Neural crest cell (in vitro differentiated cells): ENCODE measurements around the gene SPAG17. TPM values are rescaled to one million over a fixed set of nuclear protein-coding genes. Genes with fewer than 3 reads are reported as not detected.

Experiments used
- DNase-seq: peaks from one replicate; pipeline ENCODE4 v3.0.0; 2021; ENCODE audit warnings: low read depth, mixed read lengths, low spot score
- H3K27ac Mint-ChIP-seq: one replicate; pipeline ENCODE4 v1.8.0; 2021; ENCODE audit warnings: mild to moderate bottlenecking, mixed read lengths; ENCODE audit not compliant: unreplicated experiment
- H3K27me3 Mint-ChIP-seq: 2 replicates; pipeline ENCODE4 v1.8.0; 2021; ENCODE audit warnings: low read depth, mild to moderate bottlenecking, mixed read lengths
- H3K36me3 Mint-ChIP-seq: 2 replicates; pipeline ENCODE4 v1.8.0; 2021; ENCODE audit warnings: low read depth, mild to moderate bottlenecking, mixed read lengths
- H3K4me1 Mint-ChIP-seq: 2 replicates; pipeline ENCODE4 v1.8.0; 2021; ENCODE audit warnings: mixed read lengths
- H3K4me3 Mint-ChIP-seq: one replicate; pipeline ENCODE4 v1.8.0; 2021; ENCODE audit warnings: mild to moderate bottlenecking, mixed read lengths
- H3K9me3 Mint-ChIP-seq: 2 replicates; pipeline ENCODE4 v1.8.0; 2021; ENCODE audit warnings: mixed read lengths
- total RNA-seq: library from RNA; stranded (reverse); gene quantifications from 2 replicates; pipeline ENCODE4 v1.2.1, GENCODE V29; 2021
- TF ChIP-seq, protein P1 (sequence below): fragments of 200-600 bp; sonication (generic); conservative IDR thresholded peaks from 2 replicates; pipeline ENCODE4 v1.5.0; 2021; ENCODE audit warnings: antibody characterized with exemption, mild to moderate bottlenecking

Gene SPAG17
- total RNA-seq, 1 donor from 2014 or later, result 1.5 TPM

DNA sequence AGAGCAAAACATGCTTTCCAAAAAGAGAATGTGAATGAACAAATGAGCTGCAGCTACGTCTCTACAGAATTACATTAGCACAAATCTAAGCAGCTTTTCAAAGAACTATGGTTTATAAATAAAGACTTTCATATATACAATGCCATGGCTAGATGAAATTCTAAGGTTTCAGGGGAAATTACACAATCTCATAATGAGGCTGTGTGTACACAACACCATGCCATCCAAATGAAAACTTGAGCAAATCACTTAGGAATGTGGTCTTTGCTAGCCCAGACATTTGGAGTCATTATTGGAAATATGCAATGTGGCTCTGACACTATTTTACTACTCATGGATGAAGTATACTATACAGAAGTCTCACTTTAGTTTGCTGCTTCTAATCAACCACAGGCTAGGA lies 37.5 kb downstream of the SPAG17 start:
- H3K36me3 Mint-ChIP-seq, result no peaks in the 10 kb centered on the region
- H3K9me3 Mint-ChIP-seq, result no peaks in the 10 kb centered on the region
- TF ChIP-seq, protein P1, sequence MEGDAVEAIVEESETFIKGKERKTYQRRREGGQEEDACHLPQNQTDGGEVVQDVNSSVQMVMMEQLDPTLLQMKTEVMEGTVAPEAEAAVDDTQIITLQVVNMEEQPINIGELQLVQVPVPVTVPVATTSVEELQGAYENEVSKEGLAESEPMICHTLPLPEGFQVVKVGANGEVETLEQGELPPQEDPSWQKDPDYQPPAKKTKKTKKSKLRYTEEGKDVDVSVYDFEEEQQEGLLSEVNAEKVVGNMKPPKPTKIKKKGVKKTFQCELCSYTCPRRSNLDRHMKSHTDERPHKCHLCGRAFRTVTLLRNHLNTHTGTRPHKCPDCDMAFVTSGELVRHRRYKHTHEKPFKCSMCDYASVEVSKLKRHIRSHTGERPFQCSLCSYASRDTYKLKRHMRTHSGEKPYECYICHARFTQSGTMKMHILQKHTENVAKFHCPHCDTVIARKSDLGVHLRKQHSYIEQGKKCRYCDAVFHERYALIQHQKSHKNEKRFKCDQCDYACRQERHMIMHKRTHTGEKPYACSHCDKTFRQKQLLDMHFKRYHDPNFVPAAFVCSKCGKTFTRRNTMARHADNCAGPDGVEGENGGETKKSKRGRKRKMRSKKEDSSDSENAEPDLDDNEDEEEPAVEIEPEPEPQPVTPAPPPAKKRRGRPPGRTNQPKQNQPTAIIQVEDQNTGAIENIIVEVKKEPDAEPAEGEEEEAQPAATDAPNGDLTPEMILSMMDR, result no peak
- no peak overlapping the region for H3K27ac Mint-ChIP-seq
- H3K4me1 Mint-ChIP-seq, result no peaks in the 10 kb centered on the region
- H3K4me3 Mint-ChIP-seq, result no peak overlapping the region
- DNase-seq, result no peak
- no peaks in the 10 kb centered on the region for H3K27me3 Mint-ChIP-seq

DNA sequence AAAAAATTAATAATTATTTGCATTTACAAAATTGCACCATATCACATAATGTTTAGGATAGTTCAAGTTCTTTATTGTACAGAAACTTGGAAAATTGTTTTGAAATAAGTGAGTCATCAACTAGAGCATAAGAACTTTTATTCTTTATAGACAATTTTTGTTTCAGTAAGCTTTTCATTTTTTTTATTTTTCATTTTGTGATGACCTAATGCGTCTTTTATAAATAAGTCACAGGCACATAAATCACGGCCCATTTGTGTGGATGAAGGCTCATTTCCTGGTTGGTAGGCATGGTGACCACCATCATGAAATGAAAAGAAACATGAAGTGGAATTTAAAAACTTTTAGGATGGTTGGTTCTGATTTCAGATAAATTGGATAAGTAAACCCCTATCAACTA lies 39.3 kb downstream of the SPAG17 start:
- Mint-ChIP-seq H3K9me3 (no peaks in the 10 kb centered on the region), H3K4me3 (no peak overlapping the region), H3K36me3 (no peaks in the 10 kb centered on the region), H3K27me3 (no peaks in the 10 kb centered on the region), H3K4me1 (no peaks in the 10 kb centered on the region), H3K27ac (no peak overlapping the region)
- no peak for DNase-seq
- TF ChIP-seq, protein P1, result no peak

DNA sequence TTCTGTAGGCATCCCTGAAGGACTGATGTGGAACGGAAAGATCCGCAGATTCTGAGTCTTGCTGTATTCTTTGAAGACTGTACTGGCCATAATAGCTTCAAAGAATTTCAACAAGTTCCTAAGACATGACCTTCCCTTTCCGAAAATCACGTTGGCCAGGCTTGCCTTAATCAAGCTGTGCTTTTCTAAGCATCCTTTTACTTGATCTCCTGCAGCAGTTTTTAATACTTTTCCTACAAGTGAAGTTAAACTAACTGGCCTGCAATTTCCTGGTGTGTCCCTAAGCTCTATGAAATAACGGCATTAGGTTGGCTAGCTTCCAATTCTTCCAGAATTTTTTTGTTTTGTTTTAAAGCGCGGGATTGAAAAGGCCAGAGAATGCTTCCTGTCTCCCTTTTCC lies 40.3 kb downstream of the SPAG17 start:
- Mint-ChIP-seq H3K36me3 (no peaks in the 10 kb centered on the region), H3K9me3 (no peaks in the 10 kb centered on the region), H3K4me3 (no peak overlapping the region), H3K27me3 (no peaks in the 10 kb centered on the region), H3K27ac (no peak overlapping the region), H3K4me1 (no peaks in the 10 kb centered on the region)
- TF ChIP-seq, protein P1, result no peak
- DNase-seq, result no peak

DNA sequence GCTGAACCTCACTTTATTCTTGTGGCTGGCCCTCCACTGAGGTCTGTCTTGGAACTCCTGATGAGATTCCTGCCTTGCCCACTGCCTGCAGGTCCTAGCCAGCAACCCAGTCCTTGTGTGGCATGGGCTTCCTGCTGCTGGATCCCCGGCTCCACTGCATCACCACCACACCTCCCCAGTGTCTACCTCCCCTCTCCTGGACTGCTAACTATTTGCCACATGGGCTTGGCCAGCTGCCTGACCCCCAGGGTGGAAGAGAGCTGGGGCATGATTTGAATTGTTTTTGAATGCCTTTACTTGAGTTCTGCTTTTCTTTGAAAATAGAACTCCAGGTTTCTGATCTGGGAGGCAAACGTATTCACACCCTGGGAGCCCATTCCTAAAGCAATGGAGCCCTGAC lies 41.2 kb downstream of the SPAG17 start:
- H3K36me3 Mint-ChIP-seq, result no peaks in the 10 kb centered on the region
- no peak overlapping the region for H3K4me3 Mint-ChIP-seq
- TF ChIP-seq, protein P1, result no peak
- no peaks in the 10 kb centered on the region for H3K27me3 Mint-ChIP-seq
- no peaks in the 10 kb centered on the region for H3K9me3 Mint-ChIP-seq
- no peak overlapping the region for H3K27ac Mint-ChIP-seq
- no peaks in the 10 kb centered on the region for H3K4me1 Mint-ChIP-seq
- no peak for DNase-seq

DNA sequence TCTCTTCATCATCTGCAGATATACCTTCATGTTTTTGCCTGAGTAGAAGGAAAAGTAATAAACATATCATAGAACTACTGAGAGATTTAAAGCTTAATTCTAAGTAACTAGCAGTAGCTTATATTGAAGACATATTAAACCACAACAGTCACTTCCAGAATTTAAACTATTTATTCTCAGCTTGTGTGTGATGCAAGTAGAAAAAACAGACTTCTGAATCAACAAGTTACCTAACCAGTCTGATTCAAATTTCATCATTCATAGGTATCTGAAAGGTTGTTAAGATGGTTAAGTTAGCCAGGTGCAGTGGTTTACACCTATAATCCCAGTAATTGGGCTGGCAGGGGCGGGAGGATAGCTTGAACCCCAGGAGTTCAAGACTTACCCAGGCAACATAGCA lies 41.9 kb downstream of the SPAG17 start:
- TF ChIP-seq, protein P1, result no peak
- Mint-ChIP-seq H3K4me1 (peaks cover under 1% of the 10 kb centered on the region), H3K36me3 (no peaks in the 10 kb centered on the region), H3K27ac (no peak overlapping the region), H3K27me3 (no peaks in the 10 kb centered on the region), H3K4me3 (no peak overlapping the region), H3K9me3 (no peaks in the 10 kb centered on the region)
- no peak for DNase-seq

DNA sequence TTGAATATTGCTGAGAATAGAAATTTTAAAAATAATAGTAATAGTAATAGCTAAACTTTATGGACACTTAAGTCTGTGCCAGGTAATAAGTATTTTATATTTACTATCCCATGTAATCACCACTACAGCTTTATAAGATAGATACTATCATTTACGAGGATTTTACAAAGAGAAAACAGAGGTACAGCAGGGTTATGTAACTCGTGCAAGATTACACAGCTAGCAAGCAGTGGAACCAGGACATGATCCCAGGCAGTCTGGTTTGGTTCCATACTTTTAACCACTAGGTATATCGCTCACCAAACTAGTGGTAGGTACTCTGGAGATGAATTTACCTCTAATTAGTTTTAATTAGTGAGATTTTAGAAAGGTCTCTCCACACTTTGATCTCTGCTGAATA lies 42.5 kb downstream of the SPAG17 start:
- no peak overlapping the region for H3K27ac Mint-ChIP-seq
- no peaks in the 10 kb centered on the region for H3K36me3 Mint-ChIP-seq
- H3K4me3 Mint-ChIP-seq, result no peak overlapping the region
- TF ChIP-seq, protein P1, result no peak
- no peaks in the 10 kb centered on the region for H3K9me3 Mint-ChIP-seq
- DNase-seq, result no peak
- peaks cover 6% of the 10 kb centered on the region for H3K4me1 Mint-ChIP-seq
- no peaks in the 10 kb centered on the region for H3K27me3 Mint-ChIP-seq
